Stomach (tissue), 4 donors: ENCODE results near the gene ABCF3.

Source experiments
- EP300 ChIP-seq: sonication (generic); formaldehyde crosslinking; IDR thresholded peaks from one replicate; pipeline ENCODE4 v1.6.1; 2017; ENCODE audit warnings: antibody characterized with exemption
- POLR2A ChIP-seq, 4 donors: fragments of 450-650 bp; IDR thresholded peaks; one replicate each; pipeline ENCODE4 v1.6.1; 2016; ENCODE audit warnings: antibody characterized with exemption in 4 of 4, control low read depth in 2 of 4, mild to moderate bottlenecking in 1 of 4, moderate library complexity in 1 of 4
- POLR2AphosphoS5 ChIP-seq, 3 donors: sonication (generic); formaldehyde crosslinking; IDR thresholded peaks; one replicate each; pipeline ENCODE4 v1.6.1; 2016; ENCODE audit warnings: antibody characterized with exemption in 3 of 3
- TF ChIP-seq, protein P1 (sequence below), 7 experiments: fragments of 450-650 bp in 4 of 7; fragments of 200-600 bp in 3 of 7; sonication (generic) in 3 of 7; IDR thresholded peaks; one replicate each; pipeline ENCODE4 v1.5.1; 2016 to 2019; ENCODE audit warnings: antibody characterized with exemption in 7 of 7, control low read depth in 2 of 7, mild to moderate bottlenecking in 1 of 7

DNA sequence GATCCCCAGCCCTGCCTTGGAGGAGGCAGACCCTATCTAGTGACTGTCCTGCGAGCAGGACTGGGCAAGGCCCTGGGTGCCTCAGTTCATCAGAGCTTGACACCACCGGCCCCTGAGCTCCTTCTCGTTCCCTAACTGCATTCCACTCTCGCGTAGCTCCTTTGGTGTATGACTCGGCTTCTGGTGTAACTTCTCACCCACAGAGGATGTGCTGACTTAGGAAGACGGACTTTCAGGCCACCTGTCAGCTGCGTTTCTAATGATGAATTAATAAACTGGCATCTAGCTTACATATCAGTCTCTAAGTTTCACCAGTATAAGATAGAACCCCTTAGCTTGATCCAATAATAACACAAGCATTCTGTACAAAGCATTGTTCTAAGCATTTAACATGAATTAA lies 17.5 kb downstream of the ABCF3 start:
- TF ChIP-seq, protein P1, sequence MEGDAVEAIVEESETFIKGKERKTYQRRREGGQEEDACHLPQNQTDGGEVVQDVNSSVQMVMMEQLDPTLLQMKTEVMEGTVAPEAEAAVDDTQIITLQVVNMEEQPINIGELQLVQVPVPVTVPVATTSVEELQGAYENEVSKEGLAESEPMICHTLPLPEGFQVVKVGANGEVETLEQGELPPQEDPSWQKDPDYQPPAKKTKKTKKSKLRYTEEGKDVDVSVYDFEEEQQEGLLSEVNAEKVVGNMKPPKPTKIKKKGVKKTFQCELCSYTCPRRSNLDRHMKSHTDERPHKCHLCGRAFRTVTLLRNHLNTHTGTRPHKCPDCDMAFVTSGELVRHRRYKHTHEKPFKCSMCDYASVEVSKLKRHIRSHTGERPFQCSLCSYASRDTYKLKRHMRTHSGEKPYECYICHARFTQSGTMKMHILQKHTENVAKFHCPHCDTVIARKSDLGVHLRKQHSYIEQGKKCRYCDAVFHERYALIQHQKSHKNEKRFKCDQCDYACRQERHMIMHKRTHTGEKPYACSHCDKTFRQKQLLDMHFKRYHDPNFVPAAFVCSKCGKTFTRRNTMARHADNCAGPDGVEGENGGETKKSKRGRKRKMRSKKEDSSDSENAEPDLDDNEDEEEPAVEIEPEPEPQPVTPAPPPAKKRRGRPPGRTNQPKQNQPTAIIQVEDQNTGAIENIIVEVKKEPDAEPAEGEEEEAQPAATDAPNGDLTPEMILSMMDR (IDR thresholded peaks at IDR 0.05), result no peak
- TF ChIP-seq POLR2A (IDR thresholded peaks at IDR 0.05) (no peak), POLR2AphosphoS5 (IDR thresholded peaks at IDR 0.05) (no peak), EP300 (no peak)
